Skin of body (tissue), 2 donors: ENCODE data around the gene BAIAP2. TPM values are rescaled to one million over a fixed set of nuclear protein-coding genes. Genes with fewer than 3 reads are reported as not detected.

ENCODE experiments used
- DNase-seq: peaks from one replicate; lab custom pipeline; 2025; lab: John Stamatoyannopoulos, UW
- total RNA-seq: library from RNA; depleted of rRNA; stranded (reverse); fragments of >200 nt; gene quantifications from one replicate; pipeline ENCODE4 v1.2.3, GENCODE V29; 2014

Gene BAIAP2
- total RNA-seq, 1 donor from 2014 or later, result 34.6 TPM

DNA sequence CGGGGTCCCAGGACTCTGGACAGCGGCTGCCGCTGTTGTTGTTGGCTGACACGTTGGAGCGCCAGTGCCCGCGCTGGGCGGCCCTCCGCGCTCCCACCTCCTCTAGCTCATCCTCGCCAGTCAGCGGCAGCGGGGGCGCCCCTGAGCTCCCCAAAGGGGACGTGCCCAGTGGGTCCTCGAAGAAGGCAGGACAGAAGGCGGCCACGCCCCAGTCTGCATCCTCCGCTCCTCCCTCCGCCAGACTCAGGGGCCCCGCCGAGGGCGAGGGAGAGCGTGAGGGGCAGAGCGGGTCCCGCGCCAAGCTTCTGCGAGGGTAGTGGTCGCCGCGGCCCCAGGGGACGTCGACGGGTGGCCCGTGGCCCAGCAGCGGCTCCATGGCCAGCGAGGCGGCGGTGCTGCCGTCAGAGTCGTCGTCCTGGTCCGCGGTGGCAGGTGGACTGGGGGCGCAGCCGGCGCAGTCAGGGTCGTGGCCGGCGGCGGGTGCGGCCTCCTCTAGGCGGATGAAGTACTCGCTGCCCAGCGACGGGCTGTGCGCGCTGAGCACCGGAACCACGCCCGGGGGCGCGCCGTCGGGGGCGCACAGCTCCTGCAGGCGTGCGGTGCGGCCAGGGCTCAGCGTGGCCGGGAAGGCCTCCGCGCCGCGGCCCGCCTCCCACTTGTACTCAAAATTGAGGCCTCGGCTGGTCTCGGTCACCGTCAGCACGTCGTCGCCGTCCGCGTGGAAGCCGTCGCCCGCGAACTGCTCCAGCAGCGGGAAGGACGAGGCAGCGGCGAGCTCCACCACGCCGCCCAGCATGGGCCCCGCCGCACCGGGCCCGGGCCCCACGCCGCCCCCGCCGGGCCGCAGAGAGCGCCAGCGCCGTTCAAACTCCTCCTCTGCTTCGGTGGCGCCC, 87.1 kb downstream of the BAIAP2 start:
- no peak for DNase-seq

DNA sequence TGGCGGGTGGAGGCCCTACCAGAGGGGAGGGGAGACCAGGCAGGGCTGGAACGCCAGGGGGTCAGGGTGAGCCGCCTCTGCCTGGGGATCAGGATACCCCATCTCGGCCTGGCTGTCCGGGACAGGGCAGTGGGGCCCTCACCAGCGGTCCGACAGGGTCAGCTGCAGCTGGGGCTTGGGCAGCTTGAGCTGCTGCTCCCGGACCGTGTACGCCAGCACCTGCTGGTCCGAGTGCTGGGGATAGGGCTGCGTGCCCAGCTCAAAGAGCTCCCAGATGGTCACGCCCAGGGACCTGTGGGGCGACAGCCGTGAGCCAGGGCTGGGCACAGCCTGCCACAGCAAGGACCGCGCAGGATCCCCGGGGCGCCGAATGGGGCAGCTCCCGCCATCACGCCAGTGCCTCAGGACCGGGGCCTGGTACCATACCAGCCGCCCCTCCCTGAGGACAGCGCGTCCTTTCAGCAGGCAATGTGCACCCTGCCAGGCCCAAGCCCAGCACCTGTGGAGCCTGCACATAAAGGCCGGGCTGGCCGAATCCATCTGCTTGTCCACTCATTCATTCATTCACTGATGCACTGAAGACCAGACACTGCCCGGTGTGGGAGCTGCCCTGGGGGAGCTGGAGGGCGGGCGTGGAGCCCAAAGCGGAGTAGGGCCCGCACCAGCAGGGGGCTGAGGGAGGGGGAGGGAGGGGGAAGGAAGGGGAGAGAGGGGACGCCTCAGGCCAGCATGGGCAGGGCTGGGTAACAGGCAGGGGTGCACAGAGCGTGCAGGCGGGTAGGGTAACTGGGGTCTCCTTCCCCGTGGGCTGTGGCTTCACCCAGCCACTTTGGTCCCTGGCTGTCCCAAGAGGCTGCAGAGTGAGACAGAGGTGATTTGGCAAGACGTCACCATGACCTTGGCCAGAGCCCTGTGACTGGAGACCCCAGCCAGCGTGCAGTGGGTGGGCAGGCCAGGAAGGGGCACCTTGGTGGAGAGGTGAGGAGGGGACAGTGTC, 88.4 kb downstream of the BAIAP2 start:
- DNase-seq, result no peak

DNA sequence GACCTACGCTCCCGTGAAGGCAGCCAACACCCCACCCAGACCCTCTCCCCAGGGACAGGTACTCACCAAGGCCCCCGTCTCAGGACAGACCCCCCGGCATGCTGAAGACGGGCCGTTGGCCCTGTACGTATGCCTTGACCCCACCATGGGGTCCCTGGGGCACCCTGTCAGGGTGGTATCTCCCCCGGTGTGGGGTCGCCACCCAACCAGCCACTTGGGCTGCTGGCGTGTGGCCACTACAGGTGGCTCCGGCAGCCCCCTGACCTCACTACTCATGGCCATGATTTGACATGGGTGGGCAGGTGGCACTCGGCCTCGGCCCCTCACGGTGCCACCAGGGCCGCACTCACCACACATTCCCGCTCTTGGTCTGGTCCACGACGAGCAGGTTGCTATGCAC, 89.4 kb downstream of the BAIAP2 start:
- no peak for DNase-seq

DNA sequence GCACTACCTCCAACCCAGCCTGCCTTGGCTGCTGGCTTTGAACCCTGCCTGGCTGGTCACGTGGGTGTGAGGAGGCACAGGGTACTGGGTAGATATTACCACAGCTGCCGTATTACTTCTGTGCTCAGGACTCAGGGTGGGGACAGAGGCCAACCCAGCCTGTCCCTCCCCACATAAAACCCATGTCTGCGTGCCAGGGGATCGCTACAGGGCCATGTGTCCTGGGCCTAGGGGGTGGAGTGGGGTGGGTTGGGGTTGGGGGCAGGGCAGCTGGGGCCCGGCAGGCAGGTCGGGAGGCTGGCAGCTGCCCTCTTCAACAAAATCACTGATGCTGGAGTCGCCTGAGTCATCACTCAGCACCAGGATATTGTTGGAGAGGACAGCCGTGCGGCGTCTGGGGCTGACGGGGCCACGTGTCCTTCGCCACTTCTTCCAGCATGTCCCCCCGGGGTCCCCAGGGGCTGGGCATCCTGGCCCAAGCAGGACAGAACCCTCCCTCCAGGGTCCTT, 90.7 kb downstream of the BAIAP2 start:
- no peak for DNase-seq

DNA sequence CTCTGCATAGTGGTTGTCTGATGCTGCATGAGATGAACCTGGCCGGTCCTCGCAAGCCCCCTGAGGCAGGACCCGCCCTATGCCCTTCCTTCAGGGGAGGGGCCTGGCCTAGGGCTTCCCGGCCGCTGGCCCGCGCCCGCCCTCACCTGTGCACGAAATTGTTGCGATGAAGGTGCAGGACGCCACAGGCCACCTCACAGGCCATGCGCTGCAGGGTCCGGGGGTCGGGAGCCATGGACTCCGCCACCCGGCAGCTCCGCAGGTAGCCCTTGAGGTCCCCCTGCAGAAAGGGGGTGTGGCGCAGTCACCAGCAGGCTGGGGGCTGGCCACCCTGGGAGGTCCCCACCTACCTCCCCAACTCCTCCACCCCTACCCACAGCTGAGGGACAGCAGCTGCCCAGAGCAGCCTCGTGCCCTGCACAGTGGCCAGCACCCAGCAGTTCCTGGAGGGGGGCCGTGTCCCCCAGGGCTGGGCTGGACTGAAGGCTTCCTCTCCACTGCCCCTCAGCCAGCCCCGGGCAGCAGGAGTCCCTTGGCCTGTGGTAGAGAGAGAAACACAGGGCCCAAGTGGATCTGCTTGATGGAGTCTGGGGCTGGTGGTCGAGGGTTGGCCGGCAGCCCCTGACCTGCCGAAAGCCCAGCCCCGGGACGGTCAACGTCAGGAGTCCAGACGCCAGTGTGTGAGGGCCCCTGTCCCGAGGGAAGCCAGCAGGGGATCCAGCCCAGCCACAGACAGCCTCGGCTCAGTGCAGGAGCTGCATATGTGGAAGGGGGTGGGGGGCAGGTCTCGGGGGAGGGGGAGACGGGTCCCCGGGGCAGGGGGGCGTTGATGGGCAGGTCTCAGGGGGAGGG, 91.6 kb downstream of the BAIAP2 start:
- DNase-seq, result no peak

DNA sequence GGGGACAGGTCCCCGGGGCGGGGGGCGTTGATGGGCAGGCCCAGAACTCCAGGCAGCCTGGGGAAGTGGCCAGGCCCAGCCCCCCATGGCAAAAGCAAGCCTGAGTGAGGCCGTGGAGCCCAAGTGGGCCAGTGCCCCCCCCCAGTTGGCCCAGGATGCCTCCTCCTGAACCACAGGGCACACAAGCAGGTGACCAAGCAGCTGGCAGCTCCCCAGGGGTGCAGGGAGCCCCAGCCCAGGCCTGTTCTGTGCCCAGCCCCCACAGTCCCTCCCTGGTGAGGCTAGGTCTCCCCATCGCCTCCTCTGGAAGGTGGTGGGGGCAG, 92.1 kb downstream of the BAIAP2 start:
- no peak for DNase-seq

DNA sequence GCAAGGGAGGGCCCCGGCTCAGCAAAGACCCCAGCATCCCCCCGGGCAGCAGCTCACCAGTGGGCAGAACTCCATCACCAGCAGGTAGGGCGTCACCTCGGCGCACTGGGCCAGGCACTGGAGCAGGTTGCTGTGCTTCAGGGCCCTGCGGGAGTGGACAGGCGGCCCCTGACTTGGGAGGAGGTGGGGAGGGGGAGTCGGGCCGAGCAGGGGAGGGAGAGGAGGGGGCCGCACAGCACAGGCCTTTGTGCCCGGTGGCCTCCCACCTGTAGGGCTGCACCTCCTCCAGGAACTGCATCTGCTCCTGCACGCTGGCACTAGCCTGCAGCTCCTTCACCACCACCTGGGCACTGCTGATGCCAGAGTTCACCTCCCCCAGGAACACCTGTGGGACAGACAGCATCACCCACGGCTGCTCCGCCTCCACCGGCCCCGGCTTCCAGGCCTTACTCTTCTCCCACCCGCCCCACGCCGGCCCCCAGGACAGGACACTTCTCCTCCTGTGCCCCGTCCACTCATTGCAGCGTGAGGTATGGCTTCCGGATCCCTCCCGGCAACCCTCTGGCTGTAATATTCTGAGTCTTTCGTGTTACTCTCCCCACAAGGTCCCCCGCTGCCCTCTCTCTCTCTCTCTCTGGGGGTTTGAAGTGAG, 92.7 kb downstream of the BAIAP2 start:
- no peak for DNase-seq

DNA sequence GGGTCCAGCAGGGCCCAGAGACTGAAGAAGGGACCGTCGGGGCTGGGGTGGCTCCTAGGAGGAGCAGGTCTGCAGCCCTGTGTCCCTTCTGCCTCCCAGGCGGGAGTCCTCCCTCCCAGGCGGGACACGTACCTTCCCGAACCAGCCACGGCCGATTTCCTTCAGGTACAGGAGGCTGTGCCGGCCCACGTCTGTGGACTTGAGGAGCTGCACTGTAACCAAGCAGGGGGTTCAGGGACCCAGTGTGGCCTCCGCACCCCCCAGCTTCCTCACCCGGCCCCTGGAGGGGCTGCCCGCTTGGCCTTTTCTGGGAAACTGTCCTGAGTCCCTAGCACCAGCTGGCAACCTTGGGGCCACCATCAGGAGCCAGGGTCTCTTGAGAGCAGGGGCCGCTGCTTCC, 93.4 kb downstream of the BAIAP2 start:
- DNase-seq, result no peak

DNA sequence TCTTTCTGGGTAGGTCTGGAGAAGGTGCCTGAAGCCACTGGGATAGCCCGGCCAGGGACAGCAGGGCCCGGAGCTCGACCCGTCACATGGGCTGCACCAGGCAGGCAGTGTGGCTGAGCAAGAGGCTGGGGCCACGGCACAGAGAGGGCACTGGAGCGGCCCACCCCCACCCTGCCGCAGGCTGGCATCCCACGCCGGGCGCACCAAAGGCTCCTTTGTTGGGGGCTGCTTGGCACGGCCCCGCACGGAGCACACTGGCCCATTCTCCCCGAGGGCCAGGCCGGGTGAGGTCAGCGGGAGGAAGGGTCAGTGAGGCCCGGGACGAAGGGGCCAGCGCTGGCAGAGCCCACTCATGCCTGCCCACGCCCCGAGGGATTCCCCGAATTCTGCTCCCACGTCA, 93.8 kb downstream of the BAIAP2 start:
- DNase-seq, result no peak

DNA sequence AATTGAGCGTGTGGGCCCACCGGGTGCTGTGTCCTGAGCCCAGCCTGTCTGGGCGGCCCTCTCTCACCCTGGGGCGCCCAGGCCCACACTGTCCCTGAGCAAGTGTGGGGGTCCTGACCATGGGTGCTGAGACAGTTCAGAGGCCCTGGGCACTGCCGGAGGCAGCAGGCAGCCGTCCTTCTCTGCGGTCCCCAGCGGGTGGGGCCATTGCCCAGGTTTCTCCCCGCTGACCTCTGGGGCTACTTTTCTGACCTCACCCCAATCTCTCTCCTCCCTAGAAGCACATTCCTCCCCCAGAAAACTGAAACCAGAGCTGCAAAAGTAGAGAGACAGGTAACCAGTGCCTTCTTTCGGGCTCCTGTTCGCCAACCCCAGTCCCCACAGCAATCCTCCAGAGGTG, 94.3 kb downstream of the BAIAP2 start:
- DNase-seq, result no peak

DNA sequence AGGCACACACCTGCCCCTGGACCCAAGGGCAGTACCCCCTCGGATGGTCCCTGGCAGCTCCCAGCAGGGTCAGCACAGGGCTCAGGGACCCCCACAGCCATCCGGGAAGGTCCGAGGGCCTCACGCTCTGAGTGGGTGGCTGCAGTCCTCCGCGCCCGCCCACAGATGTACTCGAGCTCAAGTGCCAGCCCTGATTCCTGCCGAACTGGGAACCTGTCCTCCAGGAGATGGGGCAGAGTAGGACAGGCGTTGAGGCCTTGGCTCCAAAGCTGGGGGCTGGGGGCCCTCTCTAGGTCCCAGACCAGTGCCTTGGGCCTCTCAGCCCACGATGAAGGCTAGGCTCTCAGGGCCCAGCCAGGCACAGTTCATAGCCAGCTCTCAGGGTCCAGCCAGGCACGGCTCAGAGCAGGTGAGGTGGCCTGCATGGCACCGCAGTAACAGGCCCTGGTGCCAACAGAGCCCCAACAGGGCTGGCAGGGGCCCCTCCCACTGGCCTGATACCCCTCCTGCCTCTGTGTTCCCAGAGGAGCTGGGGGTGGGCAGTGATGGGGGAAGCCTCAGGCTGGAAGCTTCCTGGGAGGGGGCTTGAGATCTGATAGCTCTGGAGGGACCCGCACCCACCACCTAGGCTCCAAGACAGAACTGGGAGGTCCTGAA, 94.9 kb downstream of the BAIAP2 start:
- no peak for DNase-seq

DNA sequence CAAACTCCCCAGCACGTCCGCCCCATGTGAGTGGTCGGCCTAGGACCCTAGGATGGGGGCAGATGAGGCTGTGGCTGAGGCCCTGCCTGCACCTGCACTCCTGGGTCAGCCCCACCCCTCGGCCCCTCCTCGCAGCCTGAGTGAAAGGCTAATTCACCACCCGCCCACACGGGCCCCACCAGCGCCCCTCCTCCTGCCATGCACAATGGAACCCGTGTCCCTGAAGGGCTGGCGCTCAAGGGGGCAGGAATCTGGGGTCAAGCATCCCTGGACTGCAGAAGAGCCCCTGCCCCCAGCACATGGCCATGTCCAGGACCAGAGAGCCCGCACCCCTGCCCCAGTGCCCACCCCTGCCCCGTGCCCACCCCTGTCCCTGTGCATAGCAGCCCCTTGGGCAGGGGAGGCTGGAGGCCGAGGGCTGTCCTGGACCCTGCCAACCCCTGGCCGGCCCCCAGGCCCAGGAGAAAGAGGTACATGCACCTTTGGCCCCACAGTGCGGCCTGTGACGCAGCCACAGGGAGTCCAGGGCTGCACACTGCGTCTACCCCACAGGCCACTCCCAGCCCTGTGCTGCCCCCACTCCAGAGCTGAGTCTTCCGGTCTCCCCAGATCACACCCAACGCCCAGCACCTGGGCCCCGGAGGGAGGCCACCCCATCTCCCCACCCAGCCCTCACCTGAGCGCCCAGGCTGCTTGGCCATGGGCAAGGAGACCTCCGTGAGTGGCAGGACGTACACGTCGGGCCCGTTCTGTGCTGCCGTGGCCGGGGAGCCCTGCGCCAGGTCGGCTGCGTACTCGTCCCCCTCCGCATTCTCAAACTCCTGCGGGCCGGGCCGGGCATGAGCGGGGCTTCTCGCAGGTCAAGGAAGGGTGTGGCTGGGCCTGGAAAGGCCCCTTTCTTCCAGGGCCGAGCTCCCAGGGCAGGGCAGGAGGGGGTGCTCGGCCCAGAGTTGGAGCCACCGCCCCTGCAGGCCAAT, 95.7 kb downstream of the BAIAP2 start:
- DNase-seq, result no peak

DNA sequence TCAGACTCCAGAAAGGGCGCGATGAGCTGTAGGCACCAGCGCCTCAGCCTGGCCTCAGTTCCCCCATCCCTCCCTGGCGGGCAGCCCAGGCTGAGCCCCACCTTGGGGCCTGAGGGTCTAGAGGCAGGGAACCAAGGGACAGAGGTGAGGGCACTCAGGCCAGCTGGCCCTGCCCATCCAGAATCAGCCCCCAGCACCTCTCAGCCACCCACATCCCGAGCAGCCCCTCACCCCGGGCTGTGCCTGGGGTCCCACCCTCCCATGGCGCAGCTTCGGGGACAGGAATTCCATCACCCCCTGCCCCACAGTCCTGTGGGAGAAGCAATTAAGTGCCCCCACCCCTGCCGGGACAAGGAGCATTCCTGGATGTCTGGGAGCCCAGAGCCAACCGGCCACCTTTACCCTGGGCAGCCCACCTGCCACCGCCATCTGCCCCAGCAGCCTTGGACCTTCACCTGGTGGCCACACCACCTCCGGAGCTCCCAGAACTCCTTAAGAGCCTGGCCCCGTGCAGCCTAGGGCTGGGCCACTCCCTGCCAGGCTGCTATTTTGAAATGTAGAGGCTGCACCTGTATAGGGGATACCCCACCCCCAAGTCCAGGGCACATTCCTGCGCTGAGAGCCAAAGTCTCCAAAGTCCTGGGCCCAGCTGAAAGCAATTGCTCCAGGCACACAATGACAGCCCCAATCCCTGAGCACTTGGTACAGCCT, 96.7 kb downstream of the BAIAP2 start:
- no peak for DNase-seq

DNA sequence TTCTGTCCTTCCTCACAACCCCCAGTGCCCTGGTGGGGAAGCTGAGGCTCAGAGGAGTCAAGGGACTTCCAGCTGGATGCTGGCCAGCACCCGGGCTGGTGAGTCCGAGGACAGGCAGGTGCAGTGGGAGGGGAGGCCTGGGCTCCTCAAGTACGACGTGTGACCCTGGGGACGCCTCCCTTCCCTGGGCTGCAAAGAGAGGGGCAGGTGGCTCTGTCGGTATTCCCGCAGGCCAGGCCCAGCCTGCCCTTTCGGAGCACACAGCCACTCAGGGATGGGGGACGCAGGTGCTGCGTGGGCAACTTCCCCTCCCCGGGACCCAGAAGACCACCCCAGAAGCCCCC, 97.2 kb downstream of the BAIAP2 start:
- DNase-seq, result no peak

DNA sequence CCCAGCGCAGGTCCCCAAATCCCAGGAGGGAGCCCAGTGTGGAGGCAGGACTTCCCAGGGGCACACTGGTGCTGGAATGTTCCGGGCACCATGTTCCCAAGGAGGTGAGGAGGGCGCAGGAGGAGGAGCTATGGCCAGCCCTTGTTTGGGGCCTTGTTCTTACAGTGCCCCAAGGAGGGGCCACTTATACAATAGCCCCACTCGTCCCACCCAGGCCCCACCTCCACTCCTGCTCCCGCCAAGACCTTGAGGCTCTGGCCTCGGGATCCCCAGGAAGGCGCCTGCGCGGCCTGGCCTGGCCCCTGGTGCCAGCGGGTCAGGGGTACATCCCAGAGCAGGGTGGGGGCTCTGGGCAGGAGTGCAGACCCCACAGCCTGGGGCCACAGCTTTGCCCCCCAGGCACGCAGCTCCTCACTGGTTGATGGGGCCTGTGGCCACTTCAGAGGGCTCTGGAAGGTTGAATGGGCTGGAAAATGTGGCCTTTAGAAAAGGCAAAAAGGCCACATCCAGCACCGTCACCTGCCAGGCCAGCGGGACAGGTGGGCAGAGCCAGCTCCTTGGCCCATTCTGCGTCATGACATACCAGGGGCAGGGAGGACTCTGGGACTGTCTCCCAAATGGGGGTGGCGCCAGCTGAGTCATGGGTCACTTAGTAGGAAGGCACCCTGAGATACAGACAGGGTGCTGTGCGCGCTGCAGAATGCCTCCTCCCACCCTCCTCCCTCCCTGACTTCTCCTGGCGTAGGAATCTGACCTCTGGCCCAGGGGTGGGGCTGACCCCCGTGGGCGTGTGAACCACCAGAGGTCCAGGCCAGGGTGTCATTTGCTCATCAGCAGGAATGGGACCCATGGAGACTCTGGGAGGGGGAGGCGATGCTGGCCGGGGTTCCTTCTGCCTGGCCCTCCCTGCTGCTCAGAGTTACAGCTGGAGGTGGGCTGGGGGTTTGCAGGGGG, 98.1 kb downstream of the BAIAP2 start:
- DNase-seq, result no peak

DNA sequence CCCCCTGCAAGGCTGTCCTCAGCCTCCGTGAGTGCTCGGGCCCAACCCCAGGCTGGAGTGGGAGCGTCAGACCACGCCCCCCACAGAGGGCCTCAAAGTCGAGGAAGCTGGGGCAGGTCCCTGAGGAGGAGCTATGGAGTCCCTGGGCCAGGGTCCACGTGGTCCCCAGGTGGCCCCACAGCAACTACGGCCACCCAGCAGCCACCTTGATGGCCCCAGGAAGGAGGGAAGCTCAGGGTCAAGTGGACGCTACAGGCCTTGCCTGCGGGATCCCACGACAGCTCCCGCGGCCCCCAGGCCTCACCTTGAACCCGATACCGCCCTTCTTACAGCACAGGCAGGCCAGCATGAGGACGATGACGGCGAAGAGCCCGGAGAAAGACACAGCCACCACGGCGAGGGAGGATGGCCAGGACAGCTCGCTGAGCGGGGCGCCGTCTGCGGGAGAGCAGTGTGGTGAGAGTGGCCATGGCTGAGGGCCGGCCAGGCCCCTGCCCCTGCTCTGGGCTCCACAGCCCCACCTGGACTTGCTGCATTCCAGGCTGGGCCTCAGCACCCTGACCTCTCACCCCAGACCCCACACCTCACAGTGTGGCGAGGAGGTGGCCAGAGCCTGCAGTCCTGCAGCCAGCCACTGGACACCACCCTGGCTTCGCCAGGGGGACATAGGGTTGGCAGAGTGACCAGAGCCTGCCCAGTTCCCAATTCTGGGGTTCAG, 99.3 kb downstream of the BAIAP2 start:
- DNase-seq, result no peak
